EL (cell line): ENCODE data around the gene PFKL.

Experiments
- DNase-seq: peaks from one replicate; pipeline ENCODE4 v3.0.0-alpha.2; 2016

Gene PFKL

DNA sequence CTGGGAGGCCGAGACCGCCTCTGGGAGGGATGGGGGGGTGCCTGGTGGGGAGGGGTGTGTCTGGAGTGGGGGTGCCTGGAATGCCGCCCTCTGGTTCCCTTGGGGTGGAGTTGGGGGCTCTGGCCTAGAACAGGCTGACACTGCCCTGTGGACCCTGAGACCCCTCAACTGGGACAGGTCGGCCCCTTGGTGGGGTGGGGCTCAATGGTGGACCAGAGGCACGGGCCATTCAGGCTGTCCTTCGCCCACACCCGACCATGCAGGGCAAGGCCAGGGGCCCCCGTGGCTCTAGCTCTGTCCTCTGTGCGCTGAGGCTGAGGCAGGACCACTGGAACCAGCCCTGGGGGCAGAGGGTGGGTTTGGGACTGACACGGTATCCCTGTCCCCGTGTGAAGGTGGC, 14.7 kb downstream of the PFKL start:
- DNase-seq, result no peak

DNA sequence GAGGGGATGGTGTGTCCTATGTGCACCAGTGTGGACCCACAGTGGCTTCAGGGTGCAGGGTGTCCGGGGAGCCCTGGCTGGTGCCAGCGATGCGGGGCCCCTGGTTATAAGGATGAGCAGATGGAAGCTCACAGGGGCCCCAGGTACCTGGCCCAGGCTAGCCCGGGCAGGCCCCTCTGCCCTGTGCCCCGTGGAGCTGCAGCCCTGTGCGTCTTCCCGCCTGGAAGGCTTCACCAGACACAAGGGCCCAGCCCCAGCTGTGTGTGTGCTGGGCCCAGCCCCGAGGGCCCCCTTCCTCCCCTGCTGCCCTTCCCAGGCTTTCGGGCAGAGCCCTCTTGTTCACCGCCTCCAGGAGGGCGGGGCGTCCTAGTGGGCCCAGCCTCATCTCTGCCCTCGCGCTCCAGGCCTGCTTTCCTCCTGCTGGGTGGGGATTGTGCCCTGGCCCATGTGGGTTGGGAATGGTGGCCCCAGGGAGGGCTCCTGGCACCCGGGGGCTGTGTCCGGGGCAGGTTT, 15.9 kb downstream of the PFKL start:
- no peak for DNase-seq

DNA sequence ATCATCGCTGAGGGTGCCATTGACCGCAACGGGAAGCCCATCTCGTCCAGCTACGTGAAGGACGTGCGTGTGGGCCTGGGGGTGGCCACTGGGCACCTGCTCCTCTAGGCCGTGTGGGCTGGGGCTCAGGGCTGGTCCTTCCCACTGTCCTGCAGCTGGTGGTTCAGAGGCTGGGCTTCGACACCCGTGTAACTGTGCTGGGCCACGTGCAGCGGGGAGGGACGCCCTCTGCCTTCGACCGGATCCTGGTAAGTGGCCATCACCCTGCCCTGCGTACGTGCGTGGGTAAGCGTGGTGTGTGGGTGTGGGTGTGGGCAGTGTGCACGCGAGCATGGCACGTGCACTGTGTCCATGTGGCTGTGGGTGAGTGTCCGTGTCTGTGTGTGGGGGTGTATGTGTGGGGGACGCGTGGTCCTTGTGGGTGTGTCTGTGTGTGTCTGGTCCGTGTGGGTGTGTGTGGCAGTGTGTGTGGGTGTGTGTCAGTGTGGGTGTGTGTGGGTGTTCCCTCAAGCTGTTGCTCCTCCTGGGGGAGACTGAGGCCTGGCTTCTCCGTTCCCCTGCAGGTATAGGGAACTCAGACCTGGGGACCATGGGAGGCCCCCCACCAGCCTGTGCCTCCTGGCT, 16.5 kb downstream of the PFKL start:
- no peak for DNase-seq

DNA sequence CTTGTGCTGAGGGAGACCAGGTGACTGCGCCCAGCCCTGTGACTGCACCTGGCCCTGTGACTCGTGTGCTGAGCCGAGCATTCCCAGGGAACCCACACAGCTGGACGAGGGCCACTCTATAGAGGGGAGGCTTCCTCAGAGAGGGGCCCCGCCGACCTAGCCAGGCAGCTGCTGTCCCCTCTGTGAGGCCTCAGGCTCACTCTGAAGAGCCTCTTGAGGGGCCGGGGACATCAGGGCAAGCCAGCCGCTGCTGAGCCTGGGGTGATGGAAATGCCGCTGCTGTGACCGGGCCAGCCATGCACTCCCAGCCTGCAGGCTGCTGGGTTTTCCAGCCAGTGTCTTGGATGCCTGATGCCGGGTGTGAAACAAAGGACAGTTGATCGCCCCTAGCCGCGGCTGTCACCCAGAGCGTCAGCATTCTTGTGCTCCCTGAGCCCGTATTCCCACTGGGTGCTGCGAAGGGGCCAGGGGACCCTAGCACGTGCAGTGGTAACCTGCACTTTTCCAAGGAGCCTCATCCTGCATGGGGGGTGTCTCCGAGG, 17.5 kb downstream of the PFKL start:
- no peak for DNase-seq

DNA sequence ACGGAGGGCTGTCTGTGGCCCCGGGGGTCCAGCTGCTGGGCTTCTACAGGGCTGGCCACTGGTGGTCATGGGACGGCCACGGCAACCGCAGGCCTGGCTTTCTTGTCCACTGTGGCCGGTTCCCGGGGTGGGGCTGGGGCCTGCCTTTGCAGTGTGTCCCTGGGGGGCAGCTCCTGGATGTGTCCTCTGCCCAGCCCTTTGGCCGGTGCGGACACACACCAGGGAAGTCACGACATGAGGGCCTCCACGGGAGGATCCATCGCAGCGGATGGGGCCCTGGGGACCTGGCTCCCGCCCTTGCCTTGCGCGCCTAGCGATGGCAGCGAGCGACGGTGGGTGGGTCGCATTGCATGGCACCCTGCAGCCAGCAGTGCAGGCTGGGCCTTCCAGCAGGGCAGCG, 18.0 kb downstream of the PFKL start:
- DNase-seq, result no peak

DNA sequence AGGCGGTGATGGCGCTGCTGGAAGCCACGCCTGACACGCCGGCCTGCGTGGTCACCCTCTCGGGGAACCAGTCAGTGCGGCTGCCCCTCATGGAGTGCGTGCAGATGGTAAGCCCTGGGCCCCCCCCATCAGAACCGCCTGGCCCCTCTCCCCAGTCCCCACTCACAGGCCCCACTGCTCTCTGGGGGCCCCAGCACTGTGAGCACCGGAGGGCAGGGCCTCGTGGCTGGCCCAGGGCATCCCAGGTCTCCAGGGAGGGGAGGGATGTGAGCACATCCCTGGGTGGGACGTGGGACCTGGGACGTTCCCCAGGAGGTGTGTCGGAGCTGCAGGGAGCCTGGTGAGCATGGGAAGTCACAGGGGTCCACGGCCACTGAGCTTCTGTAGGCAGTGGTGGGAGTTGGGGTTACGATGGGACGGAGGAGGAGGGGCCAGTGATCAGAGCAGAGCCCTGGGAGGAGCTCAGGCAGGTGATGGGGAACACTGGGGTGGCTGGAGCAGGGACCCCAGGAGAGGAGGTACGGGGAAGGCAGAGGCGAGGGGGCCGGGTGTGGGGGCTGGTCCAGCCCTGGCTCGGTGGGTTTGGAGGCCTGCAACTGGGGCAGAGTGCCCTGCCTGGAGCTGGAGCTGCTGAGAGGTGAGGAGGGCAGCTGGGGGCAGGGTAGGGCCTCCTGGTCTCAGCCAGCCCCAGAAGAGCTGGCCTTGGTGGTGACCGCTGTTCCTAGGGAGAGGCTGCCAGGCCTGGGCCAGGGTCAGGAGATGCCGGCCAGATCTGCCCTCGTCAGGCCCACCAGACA, 18.8 kb downstream of the PFKL start:
- DNase-seq, result no peak

DNA sequence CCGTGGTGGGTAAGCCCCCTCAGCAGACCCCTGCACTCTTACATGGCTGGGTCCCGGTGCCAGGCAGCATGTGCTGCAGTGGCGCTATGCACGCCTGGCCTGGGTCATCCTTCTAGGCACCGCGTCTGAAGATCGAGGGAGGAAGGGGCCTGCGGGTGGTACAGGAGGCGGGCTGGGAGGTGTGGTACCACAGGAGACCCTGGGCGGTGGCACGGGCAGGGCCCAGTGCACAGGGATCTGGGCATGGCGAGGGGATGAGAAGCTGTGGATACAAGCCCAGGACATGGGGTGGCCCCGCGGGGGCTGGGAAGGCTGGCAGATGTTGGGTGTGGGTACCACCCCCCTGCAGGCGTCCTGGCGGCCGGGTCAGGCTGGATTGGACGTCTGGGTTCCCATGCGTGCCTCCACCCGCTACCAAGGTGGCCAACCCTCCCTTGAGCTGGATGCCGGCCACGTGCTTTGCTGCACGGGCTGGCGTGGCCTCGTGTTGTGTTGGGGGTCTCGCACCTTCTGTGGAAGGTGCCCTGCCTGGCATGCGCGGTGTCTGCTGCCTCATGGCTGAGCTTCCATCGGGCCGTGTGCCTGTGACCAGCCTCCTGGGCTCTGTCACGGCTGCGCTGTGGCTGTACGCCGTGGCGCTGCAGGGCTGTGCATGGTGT, 19.7 kb downstream of the PFKL start:
- DNase-seq, result no peak

DNA sequence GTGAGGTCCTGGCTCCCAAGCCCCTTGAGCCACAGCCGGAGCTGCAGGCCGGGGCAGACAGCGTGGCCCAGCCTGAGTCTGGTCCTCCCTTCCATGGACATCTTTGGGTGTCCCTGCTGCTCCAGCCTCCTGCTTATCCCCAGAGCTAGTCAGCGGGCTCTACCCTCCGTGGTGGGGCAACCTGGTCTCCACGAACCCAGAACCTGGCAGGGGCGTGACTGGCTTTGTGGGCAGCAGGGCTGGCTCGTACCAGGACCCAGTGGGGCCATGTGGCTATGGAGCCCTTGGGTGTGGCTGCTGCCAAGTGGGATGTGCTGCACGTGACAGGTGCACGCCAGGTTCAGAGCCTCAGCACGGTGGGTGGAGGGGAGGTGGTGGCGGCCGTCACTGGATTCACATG, 21.0 kb downstream of the PFKL start:
- no peak for DNase-seq

DNA sequence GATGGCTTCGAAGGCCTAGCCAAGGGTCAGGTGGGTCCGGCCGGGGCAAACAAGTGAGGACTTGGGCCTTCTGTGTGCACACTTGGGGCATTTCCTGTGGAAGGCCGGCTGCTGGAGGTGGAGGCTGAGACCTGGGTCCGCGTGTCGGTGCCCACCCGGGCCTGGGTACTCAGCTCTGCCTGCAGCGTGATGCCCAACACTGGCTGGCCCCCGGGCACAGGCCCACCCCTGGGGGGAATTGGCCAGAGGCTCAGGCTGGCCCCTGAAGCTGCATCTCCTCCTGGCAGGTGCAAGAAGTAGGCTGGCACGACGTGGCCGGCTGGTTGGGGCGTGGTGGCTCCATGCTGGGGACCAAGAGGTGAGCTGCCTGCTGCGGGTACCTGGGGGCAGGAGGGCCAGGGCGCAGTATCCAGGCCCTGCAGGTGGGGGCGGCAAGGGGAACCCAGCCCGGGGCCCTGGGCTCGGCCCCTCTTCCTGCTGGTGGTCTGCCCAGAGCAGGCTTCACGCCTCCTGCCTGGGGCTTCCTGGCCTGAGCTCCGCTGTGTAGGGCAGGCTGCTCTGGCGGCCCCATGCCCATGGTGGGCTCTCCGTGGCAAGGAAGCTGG, 22.1 kb downstream of the PFKL start:
- no peak for DNase-seq

DNA sequence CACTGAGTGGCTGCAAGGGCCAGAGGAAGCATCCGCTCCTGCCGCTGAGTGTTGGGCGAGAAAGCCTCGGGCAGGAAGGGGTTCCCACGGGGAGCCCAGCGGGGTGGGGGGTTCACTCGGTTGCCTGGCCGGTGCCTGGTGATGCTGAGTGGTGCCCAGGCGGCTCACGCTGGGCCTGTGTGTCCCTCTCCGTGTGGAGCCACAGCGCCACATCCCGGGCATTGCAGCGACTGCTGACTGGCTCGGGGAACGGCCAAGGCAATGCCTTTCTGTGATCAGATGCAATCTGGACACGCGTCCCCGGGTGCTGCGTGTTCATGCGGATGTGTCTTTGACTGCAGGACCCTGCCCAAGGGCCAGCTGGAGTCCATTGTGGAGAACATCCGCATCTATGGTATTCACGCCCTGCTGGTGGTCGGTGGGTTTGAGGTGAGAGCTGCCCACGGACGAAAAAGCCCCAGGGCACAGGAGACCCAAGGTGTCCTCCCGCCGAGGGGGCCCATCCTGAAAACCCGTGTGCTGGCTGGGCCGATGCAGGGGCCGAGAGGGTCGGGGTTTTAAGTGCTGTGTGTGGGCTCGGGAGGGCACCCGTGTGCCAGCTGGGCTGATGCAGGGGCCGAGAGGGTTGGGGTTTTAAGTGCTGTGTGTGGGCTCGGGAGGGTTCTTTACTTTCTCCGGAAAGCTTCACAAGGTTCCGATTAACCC, 22.9 kb downstream of the PFKL start:
- no peak for DNase-seq

DNA sequence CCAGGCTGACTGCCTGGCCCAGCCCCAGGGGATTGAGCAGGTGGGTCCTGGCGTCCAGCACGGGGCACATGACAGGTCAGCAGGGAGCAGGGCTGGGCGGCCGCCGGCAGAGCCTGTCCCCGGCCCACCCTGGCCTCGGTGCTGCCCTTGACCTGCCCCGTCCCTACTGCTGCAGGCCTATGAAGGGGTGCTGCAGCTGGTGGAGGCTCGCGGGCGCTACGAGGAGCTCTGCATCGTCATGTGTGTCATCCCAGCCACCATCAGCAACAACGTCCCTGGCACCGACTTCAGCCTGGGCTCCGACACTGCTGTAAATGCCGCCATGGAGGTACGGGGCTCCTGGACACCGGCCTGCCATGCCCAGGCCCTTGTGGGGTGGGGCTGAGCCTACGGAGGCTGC, 23.7 kb downstream of the PFKL start:
- DNase-seq, result no peak

DNA sequence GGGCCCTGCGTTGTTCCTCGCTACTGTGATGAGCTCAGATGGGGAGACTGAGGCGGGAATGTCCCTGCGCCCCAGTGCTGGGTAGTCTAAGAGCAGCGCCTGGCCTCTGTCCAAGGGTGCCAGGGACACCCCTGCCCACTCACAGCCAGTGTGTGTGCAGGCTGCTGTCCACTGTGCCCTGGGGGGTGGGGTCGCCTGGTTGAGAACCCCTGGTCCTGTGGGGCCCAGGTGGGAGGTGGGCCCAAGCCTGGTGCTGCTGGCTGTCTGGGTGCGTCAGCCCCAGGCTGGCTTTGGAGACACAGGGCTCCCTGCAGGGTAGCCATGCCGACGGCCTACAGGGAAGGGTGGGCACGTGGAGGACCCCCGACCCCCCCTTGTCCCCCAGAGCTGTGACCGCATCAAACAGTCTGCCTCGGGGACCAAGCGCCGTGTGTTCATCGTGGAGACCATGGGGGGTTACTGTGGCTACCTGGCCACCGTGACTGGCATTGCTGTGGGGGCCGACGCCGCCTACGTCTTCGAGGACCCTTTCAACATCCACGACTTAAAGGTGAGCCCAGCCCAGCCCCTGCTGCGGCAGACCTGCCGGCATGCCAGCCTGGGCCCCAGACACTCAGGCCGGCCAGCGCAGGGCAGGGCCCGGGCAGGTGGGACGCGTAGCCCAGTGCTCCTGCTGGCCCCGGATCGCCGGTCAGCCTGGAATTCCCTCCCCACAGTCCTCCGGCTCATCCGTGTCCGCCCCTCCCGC, 24.4 kb downstream of the PFKL start:
- no peak for DNase-seq

DNA sequence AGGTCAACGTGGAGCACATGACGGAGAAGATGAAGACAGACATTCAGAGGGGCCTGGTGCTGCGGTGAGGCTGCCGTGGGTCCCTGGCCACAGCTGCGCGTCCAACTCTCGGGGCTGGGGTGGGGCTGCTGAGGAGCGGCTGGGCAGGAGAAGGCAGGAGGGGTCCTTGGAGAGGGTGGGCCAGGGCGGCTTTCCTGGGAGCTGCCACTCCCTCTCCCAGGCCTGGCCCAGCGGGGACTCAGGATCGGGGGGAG, 24.9 kb downstream of the PFKL start:
- no peak for DNase-seq

DNA sequence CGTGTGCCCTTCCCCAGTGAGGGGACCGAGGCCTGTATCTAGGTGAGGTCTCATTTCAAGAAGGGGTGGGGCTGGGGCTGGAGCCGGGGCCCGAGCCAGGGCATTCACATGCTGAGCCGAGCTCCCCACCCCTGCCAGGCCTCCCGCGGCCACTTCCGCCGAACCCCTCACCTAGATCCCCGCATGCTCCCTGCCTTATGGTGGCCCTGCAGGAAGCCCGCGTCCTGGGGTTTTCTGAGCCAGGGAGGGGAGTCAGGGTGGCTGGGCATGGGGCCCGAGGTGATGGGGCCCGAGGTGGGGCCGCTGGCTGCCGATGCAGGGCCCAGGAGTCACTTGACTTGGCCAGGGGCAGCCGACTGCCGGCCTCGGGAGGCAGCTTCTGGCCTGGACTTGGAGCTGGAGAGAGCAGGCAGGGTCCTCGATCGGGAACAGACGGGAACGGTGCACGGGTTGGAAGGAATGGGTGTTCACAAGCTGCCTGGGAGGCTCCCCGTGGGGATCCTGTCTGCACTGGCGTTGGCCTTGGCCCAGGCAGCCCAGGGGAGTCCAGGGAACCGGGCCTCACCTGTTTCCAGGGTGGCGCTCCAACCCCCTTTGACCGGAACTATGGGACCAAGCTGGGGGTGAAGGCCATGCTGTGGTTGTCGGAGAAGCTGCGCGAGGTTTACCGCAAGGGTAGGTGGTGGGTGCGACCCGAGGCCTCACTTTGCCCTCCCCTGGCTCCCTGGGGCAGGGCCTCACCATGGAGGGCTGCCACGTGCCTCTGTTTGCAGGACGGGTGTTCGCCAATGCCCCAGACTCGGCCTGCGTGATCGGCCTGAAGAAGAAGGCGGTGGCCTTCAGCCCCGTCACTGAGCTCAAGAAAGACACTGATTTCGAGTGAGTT, 25.8 kb downstream of the PFKL start:
- no peak for DNase-seq

DNA sequence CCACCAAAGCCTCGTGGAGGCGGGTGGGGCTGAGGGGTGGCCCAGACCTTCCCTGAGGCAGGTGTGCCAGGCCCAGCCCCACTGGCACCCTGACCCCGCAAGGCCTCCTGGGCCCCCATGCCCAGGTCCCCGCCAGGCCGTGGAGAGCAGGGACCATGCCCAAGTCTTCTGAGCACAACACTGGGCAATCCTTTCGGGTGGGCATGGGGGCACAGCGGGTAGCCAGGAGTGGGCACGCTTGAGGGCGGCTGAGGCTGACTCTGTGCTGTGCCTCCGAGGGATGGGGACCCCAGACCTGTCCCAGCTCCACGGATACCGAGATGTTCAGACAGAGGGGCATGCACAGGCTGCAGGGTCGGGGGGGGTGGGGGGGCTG, 26.4 kb downstream of the PFKL start:
- DNase-seq, result no peak

DNA sequence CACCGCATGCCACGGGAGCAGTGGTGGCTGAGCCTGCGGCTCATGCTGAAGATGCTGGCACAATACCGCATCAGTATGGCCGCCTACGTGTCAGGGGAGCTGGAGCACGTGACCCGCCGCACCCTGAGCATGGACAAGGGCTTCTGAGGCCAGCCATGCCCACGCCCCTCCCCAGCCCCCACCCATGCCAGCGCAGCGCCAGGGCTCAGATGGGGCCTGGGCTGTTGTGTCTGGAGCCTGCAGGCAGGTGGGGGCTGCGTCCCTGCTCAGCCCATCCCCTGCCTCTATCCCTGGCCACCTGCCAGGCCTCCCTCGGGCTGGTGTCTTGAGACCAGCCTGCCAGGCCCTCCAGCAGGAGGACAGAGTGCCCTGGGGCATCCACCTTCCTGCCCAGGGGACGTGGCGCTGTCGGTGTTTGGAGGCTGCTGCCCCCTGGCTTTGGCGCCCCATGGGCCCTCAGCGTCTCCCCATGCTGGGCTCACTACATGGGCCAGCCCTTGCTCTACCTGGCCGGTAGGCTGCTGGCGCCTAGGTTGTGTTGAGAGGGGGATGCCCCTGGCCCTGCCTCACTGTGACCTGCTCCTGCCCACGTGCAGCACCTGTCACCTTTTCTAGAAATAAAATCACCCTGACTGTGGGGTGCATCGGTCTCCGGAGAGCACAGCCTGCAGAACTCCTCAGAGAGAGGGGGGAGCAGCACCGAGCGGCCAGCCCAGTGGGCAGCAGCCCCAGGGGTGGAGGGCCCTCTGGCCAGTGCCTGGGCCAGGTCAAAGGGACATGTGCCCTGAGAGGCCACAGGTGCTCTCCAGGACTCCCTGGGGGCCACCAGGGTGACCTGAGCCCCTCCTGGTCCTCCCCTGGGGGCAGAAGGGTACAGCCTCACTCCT, 27.1 kb downstream of the PFKL start:
- DNase-seq, result no peak

DNA sequence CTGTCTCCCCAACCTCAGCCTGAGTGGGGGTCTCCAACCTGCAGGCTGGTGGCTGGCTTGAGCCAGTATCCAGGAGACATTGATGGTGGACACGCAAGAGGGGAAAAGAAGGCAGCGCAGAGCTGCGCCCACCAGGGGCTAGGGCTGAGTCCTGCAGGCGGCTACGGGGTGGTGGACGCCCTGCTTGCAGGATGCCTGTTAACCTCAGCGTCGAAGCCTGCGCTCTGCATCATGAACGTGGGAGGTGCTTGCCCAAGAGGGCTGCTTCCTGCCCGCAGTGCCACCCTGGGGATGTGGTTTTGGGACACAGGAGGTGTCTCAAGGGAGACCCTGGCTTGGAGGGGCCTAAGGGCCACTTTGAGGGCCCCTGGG, 27.7 kb downstream of the PFKL start:
- DNase-seq, result no peak

DNA sequence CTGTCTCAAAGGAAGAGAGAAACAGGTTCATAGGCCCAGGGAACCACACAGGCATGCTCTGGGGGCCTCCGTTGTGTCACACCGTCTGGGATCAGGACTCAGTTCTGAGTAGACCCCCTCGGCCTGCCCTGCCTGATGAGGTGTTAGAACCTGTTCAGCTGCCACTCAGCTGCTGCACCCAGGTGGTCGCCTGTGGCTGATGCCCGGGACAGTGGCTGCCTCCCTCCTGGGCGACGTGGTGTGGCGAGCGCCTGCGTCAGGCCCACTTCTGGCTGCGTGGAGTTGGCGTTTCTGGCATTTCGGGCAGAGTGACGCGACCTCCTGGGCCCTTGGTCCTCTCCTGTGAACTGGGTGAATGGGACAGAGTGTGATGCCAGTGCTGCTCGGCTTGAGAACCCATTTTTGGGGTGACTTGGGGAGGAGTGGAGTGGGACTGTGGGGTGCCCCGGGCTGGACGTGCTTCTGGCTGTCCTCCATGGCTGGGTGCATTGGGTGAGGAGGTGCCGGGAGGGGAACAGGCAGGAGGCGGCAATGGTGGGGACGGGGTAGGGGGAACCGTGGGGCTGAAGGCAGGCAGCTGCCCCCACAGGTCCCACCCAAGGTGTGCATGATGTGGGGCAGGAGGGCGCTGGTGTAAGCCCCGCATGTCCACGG, 28.5 kb downstream of the PFKL start:
- DNase-seq, result no peak

DNA sequence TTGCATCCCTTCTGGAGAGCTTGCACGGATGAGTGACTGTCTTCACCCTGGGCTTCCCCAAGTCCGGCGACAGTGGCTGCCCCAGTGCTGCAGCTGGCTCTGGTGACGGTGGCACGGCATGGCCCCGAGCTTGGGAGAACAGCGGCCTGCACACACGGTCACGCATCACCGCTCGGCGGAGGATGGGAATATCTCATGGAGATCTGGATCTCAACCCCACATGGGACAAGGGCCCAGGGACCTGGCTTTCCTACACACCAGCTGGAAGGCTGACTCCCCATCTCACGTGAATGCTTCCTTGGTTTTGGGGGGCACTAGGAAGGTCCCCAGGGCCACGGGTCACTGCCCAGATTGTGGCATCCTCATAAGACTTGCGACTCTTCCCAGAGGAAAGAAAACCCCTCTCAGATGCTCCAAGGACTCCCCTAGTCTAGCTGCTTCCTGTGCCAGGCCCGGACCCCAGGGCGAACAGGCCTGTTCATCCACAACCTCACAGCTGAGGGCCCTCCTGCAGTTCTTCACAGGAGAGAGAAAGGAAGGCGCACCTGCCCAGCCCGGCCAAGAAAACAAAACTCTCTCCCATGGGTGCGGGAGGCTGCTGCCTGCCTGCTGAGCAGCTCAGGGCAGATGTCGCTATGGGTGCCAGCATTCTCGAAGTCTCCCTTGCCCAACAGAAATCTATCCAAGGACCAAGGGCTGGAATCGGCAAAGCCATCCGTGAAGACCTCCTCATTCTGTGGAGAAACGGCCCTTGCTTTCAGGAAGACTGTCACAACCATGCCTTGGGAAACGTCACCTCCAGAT, 29.4 kb downstream of the PFKL start:
- no peak for DNase-seq
